CD4-positive, alpha-beta T cell treated with Interleukin-1 beta for 1 hour (primary cell): ENCODE measurements around the gene PRKN.
"Not testable (repeated sequence)": the region's sequence is repeated elsewhere in the genome, so short reads cannot be mapped to it uniquely, and the experiment has no call there.

Source experiments
- DNase-seq, 2 donors: peaks; one replicate each; pipeline ENCODE4 v3.0.0-alpha.2; 2020 to 2022

PRKN gene

GRCh38 chr6:162612613-162613012, 115.0 kb downstream of the PRKN start:
- no peak for DNase-seq

GRCh38 chr6:162610351-162610750, 117.2 kb downstream of the PRKN start:
- no peak for DNase-seq

- no peak for DNase-seq
Measured at GRCh38 chr6:162605881-162606280, 121.7 kb downstream of the PRKN start.

DNA sequence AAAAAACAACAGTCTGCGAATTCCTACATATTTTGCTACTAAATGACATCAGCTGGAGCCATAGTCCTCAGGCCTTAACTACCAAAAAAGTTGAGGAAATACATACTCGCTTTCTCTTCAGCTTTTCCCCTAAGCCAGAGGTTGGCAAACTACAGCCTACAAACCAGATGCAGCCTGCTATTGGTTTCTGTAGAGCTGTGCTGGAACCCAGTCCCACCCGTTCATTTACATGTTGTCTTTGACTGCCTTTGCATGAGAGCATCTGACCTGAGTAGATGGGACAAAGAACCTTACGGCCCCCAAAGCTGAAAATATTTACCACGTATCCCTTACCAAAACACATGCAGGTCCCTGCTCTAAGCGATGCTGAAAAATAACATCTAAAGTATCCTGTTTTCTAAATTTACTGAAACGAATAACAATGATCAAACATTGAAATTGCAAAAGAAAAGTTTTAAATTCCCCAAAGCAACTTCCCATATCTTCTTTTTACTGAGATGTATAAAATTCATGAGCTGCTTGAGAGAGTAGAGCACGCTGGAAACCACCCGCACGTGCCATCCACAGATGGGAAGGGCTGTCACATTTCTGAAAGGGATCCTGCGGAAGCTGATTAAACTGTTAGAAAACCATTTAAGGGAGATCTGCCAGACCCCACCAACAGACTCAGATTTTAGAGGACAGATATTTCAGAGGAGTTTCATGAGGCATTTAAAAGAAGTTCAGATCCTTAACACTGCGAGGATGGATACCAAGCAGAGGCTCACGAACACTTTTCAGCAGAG, 124.1 kb downstream of the PRKN start:
- no peak for DNase-seq

DNA sequence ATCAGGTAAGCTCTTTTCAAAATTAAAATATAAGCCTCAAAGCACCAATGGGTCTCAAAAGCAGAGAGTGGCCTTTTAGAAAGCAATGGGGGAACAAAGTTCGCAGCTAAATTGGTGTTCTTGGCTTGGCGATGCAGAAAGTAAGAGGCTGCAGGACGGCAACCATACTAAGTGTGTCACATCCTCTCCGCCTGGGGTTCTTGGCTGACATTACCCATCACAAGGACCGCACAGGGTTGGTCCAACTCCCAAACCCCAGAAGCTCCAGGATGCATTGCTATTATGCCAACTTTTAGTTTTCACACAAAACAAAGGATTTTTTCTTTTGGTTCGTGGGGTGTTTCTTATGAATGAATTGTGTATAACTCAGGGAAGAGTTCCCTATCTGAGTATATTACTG, 124.8 kb downstream of the PRKN start:
- no peak for DNase-seq

GRCh38 chr6:162596676-162597075, 130.9 kb downstream of the PRKN start:
- DNase-seq: no peak

DNA sequence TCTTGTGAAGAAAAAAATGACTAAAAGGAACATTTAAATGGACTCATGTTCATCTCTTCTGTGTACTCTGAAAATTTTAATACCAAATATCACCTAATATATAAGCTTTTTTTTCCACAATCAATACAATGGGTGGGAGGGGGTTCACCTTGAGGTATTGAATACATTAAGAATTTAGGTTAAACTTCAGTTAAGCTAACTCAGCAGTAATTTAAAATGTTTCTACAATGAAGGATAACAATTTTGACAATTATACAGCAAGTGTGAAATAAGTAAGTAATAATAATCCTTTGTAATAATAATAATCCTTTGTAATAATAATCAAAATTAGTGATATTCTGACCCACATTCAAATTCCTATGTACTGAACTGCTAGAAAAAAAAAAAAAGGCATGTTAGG, 136.0 kb downstream of the PRKN start:
- DNase-seq: no peak

DNA sequence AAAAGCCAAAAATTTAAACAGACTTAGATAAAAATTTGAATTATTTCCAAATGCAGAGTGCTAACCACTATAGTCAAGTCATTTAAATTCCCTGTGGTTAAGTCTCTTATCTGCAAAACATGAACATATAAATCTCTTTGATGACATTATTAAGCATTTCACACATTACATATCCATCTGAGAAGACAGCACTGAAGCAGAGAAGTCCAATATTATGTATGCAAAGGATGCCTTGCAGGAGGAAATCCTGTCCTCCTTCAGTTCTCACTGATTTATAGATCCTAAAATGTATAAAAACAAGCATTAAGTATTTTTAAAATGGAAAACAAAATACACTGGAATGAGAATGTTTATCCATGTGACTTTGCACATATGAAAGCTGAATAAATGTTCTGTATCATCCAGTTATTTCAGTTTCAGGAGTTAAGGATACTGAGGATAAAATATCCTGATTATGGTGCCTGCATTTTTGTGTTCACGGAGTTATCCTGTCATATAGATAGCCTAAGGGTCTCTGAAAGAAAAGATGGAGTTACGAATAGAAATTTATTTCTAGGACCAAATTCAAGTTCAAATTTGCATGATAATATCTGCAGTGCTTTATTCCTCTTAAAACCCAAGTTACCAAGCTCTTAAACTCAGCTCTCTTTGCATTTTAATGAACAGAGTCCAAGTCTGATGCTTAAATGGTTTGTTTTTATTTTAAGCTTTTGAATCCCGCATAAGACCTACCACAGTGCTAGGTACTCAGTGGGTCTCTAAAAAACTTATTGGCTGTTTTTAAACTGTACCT, 145.4 kb downstream of the PRKN start:
- DNase-seq: no peak

- DNase-seq: no peak
Measured at GRCh38 chr6:162580619-162581018, 146.9 kb downstream of the PRKN start.

GRCh38 chr6:162576016-162576415, 151.6 kb downstream of the PRKN start:
- no peak for DNase-seq

DNA sequence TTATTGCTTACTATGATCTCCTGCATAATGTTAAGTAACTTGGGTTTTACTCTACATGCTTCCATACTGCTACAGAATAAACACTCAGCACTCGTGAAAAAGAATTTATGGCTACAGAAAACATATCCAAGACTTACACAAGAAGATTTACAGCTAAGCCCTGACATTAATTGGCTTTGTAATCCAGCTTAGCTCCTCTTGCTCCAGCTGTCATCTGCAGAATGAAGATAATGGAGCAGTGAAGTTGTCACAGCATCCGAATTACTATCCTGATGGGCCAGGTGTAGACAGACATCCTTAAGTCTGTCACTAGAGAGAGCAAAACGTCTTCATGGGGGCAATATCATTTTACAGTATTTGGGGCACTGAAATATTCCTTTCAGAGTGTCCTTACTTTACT, 155.3 kb downstream of the PRKN start:
- no peak for DNase-seq

DNA sequence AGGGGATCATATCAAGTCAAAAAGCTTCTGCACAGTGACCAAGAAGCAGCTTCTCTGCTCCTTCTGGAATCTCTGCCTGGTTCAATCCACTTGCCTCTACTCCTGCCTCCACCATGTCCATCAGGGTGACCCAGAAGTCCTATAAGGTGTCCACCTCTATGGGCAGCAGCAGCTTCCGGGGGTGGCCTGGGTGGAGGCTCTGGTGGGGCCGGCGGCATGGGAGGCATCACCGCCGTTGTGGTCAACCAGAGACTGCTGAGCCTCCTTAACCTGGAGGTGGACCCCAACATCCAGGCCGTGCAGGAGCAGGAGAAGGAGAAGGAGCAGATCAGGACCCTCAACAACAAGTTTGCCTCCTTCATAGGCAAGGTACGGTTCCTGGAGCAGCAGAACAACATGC, 159.3 kb downstream of the PRKN start:
- DNase-seq: no peak

GRCh38 chr6:162562041-162562440, 165.5 kb downstream of the PRKN start:
- DNase-seq: no peak

DNA sequence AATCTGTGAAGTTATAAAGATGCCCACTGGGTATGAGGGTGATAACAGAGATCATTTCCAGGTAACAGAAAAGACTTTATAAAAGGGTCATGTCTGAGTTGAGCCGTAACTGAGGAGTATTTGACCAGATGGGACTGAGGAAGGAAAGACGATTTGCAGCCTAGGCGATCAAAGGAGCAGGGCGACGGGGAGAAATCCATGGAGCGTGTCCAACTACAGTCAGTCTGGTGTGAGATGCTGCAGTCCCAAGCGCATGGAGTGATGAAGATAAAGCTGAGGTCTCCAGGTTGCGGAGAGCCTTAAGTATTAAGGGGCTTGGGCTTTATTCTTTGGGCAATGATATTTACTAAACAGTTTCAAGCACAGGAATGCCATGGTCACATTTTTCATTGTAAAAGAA, 166.7 kb downstream of the PRKN start:
- no peak for DNase-seq

- DNase-seq: no peak
Measured at GRCh38 chr6:162554531-162554930, 173.0 kb downstream of the PRKN start.

DNA sequence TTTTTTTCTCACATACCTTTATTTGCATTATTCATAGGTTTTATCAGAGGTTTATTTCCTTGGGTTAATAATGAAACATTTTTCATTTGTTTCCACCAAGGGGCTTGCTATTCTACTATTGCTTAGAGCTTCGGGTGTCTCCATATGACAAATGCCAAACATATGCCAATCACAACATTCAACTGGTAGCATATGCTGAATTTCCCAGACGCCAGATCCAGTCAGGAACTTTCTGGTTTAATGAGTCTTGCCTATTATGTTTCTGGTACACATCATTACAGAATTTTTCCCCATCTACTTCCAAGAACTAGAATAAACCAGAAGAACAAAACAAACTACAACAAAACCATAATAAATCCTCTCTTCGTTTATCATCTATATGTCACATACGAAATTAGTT, 180.7 kb downstream of the PRKN start:
- DNase-seq: no peak

GRCh38 chr6:162543221-162543620, 184.3 kb downstream of the PRKN start:
- DNase-seq: no peak

GRCh38 chr6:162541019-162541601, 186.5 kb downstream of the PRKN start:
- no peak for DNase-seq

GRCh38 chr6:162539321-162539720, 188.2 kb downstream of the PRKN start:
- DNase-seq: no peak

DNA sequence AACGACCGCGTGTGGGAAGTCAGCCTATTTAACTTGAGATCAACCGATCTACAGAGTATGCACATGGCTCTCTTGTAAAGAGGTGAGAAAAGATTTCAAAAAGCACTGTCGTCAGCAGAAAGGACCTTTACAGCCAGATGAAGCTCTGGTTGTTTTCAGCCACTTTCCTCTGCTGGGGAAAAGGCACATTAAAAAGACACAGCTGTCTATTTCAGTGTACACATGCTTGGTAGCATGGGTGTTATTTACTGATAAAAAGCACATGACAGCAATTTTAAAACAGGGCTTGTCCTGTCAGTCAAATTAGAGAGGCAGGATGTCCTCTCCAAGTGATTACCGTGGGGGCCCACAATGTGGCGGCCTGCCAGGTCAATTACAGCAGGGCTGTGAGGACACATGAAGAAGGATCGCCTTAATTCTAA, 188.9 kb downstream of the PRKN start:
- DNase-seq: no peak

DNA sequence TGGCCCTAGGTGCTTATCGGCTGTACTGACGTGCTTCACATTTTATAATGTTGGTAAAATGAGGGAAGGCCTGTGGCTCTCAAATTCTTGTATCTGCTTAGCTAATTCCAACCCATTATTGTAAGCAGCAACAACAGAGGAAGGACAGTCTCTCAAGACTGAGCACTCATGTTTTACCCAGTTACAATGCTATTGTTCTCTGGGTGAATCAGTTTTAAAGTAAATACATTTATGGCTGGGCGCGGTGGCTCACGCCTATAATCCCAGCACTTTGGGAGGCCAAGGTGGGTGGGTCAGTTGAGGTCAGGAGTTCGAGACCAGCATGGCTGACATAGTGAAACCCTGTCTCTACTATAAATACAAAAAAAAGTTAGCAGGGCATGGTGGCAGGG, 194.6 kb downstream of the PRKN start:
- DNase-seq: no peak

DNA sequence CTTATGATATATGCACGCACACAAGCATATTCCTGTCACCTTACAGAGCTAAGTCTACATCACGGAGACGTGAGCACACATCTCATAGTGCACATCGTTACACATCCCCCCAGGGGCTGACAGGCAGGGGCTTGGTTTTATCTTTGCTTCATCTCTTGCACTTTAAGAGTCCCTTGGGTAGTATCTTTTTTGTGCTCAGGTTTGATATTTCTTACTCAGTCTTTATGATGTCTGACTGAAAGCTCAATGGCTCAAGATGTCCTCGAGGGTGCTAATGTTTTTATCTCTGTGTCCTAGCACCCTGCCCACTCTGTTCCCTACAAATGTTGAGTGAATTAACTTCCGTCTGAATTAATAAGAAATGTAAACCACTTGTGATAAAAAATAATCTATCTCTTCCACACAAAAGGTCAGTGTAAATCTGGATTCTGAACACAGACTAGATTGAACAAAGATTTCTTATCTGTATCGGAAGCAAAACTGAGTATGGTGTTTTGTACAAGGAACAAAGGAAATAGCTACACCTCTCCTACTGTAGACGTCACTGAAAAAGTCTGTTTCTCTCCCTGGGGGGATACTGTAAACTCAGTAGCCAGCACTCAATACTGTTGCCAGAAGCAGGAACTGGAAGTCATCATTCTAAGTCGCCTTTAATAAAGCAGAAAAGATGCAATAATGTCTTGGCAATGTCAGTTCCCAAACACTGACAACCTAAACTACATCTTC, 195.1 kb downstream of the PRKN start:
- no peak for DNase-seq

GRCh38 chr6:162531391-162531790, 196.2 kb downstream of the PRKN start:
- not testable (repeated sequence) for DNase-seq
